Panc1 (cell line): Measurements from ENCODE around the gene SAP30BP. TPM values are rescaled to one million over a fixed set of nuclear protein-coding genes. Genes with fewer than 3 reads are reported as not detected.

Experiments
- ATAC-seq: fragments of 200-7000 bp; cut with Tn5 transposase; 2 replicates; pipeline ENCODE4 v1.9.1; 2020; ENCODE audit warnings: mild to moderate bottlenecking, moderate library complexity
- BruUV-seq: library from RNA; stranded (reverse); fragments of 400-500 nt; replicated peaks from 2 replicates; lab custom pipeline; 2021; lab: Mats Ljungman, UMichigan
- CTCF ChIA-PET: fragments of 300-600 bp; sonication (Branson Sonifier 250); formaldehyde crosslinking; loops from one replicate; lab custom pipeline; 2022; ENCODE audit warnings: antibody characterized with exemption; lab: Charles Lee
- POLR2A ChIA-PET: fragments of 300-600 bp; sonication (Branson Sonifier 250); formaldehyde crosslinking; loops from one replicate; lab custom pipeline; 2022; ENCODE audit warnings: antibody characterized with exemption; lab: Charles Lee
- DNase-seq: peaks from one replicate; pipeline ENCODE4 v3.0.0-alpha.2; 2010; ENCODE audit warnings: low read depth, low spot score
- H3K27ac ChIP-seq: 2 replicates; pipeline ENCODE4 v1.5.1; 2011; ENCODE audit warnings: mild to moderate bottlenecking, low read length, inconsistent platforms
- H3K27me3 ChIP-seq: fragments of 200-500 bp; sonication (Bioruptor generic); 2 replicates; pipeline ENCODE4 v1.6.0; 2014; ENCODE audit warnings: low read length, inconsistent platforms; ENCODE audit not compliant: control insufficient read depth, insufficient read depth
- H3K36me3 ChIP-seq: fragments of 200-500 bp; sonication (Bioruptor generic); 2 replicates; pipeline ENCODE4 v1.5.1; 2014; ENCODE audit warnings: inconsistent platforms, mild to moderate bottlenecking, low read length, moderate library complexity; ENCODE audit not compliant: control insufficient read depth, insufficient read depth
- H3K4me1 ChIP-seq: 2 replicates; pipeline ENCODE4 v1.5.1; 2011; ENCODE audit warnings: inconsistent platforms, mild to moderate bottlenecking, low read length, moderate library complexity; ENCODE audit not compliant: control insufficient read depth, insufficient read depth
- H3K4me3 ChIP-seq, 2 experiments: 2 replicates each; pipeline ENCODE4 v1.5.1; 2011 to 2012; ENCODE audit warnings: low read depth in 2 of 2, low read length in 2 of 2, mild to moderate bottlenecking in 2 of 2, inconsistent platforms in 1 of 2, moderate library complexity in 1 of 2
- H3K9me3 ChIP-seq: fragments of 200-500 bp; sonication (Bioruptor generic); 2 replicates; pipeline ENCODE4 v1.5.1; 2014; ENCODE audit warnings: low read depth, mild to moderate bottlenecking, inconsistent platforms, low read length, moderate library complexity; ENCODE audit not compliant: control insufficient read depth, insufficient read depth
- CTCF ChIP-seq: fragments of 450-650 bp; IDR thresholded peaks from 2 replicates; pipeline ENCODE4 v1.5.1; 2017; ENCODE audit warnings: mild to moderate bottlenecking
- POLR2AphosphoS5 ChIP-seq: IDR thresholded peaks from 2 replicates; pipeline ENCODE4 v1.6.1; 2012; ENCODE audit warnings: mild to moderate bottlenecking, low read depth, low read length, moderate library complexity
- REST ChIP-seq, 2 experiments: IDR thresholded peaks; 2 replicates each; pipeline ENCODE4 v1.6.1; 2011 to 2012; ENCODE audit warnings: low read depth in 2 of 2, control low read depth in 1 of 2, low read length in 1 of 2, mild to moderate bottlenecking in 1 of 2, moderate library complexity in 1 of 2; ENCODE audit not compliant: insufficient read depth in 1 of 2
- SIN3A ChIP-seq: IDR thresholded peaks from 2 replicates; pipeline ENCODE4 v1.6.1; 2012; ENCODE audit warnings: low read depth, mild to moderate bottlenecking, low read length, moderate library complexity, borderline replicate concordance; ENCODE audit not compliant: insufficient read depth
- TCF7L2 ChIP-seq: IDR thresholded peaks from 2 replicates; pipeline ENCODE4 v1.6.1; 2011; ENCODE audit warnings: mild to moderate bottlenecking, low read depth, low read length, inconsistent platforms
- in situ Hi-C: cut with HindIII; loops from 2 replicates; pipeline ENCODE4 v1.10.0; 2016; ENCODE audit warnings: low sequenced_read_pairs, low pct_unique_long_range_greater_than_20kb
- intact Hi-C: fragments of 100-400 bp; cut with micrococcal nuclease; formaldehyde crosslinking; loops from one replicate; pipeline ENCODE4 v1.10.0; 2022; ENCODE audit not compliant: unreplicated experiment
- total RNA-seq: library from RNA; stranded (reverse); gene quantifications from one replicate; pipeline ENCODE4 v1.2.1, GENCODE V29; 2021; ENCODE audit not compliant: unreplicated experiment

The SAP30BP gene
- total RNA-seq, 1 experiment from 2014 or later: 138 TPM

GRCh38 chr17:75664099-75664549 lies 3.0 kb upstream of the SAP30BP start:
- Histone ChIP-seq H3K27ac (no peak overlapping the region), H3K4me1 (peaks cover 22% of the 10 kb centered on the region), H3K9me3 (no peaks in the 10 kb centered on the region), H3K36me3 (peaks cover 20% of the 10 kb centered on the region), H3K4me3 (no peak overlapping the region), H3K27me3 (no peaks in the 10 kb centered on the region)
- ATAC-seq (no peak), DNase-seq (no peak)
- POLR2A ChIA-PET: interaction anchor here (0.7 kb wide), 2 partner anchors 68 to 104 kb away, joined by 10 to 11 read pairs; no protein-coding TSS in a partner anchor
- intact Hi-C loops: no loop called here
- TF ChIP-seq TCF7L2 (no peak), REST (IDR thresholded peaks at IDR 0.05; ENCODE audit: insufficient read depth in 1 of 2, low read depth in 2 of 2, low read length in 1 of 2) (no peak), CTCF (no peak), SIN3A (no peak), POLR2AphosphoS5 (no peak)
- BruUV-seq: no TSS peak
- in situ Hi-C loops: no loop called here
- CTCF ChIA-PET: no interaction called here

GRCh38 chr17:75665981-75666380 lies 1.2 kb upstream of the SAP30BP start:
- in situ Hi-C loops (no loop called here), intact Hi-C loops (no loop called here)
- POLR2A ChIA-PET: interaction anchor here (0.9 to 1.0 kb wide), 2 partner anchors 83 to 114 kb away, joined by 3 to 4 read pairs; no protein-coding TSS in a partner anchor
- ATAC-seq (no peak), DNase-seq (no peak)
- Histone ChIP-seq H3K4me3 (peak overlapping the region; percentile 97 to 98), H3K4me1 (peaks cover 22% of the 10 kb centered on the region), H3K9me3 (no peaks in the 10 kb centered on the region), H3K27me3 (no peaks in the 10 kb centered on the region), H3K36me3 (peaks cover 29% of the 10 kb centered on the region), H3K27ac (peak overlapping the region; percentile 97; the same call in 1 of the 2 replicates)
- CTCF ChIA-PET: no interaction called here
- no TSS peak for BruUV-seq
- no peak for TF ChIP-seq SIN3A
- no peak for TF ChIP-seq REST (IDR thresholded peaks at IDR 0.05; ENCODE audit: insufficient read depth in 1 of 2, low read depth in 2 of 2, low read length in 1 of 2)
- no peak for TF ChIP-seq CTCF
- no peak for TF ChIP-seq POLR2AphosphoS5
- TF ChIP-seq TCF7L2: no peak
